DND-41 (cell line): ENCODE data around the gene C16orf95.

Experiments
- CTCF ChIP-seq: IDR thresholded peaks from 2 replicates; pipeline ENCODE4 v1.5.1; 2012; ENCODE audit warnings: borderline replicate concordance, low read length, moderate library complexity, mild to moderate bottlenecking; ENCODE audit not compliant: poor library complexity, severe bottlenecking; ENCODE audit errors: extremely low read depth
- EZH2 ChIP-seq: IDR thresholded peaks from 3 replicates; pipeline ENCODE4 v1.6.1; 2012; ENCODE audit warnings: borderline replicate concordance, low read depth, mild to moderate bottlenecking, moderate library complexity, low read length, inconsistent platforms; ENCODE audit not compliant: severe bottlenecking

GRCh38 chr16:87312008-87312407, 5.2 kb downstream of the C16orf95 start:
- TF ChIP-seq CTCF = no peak
- TF ChIP-seq EZH2 = no peak
